ENCODE results near the gene TRPM6.

The TRPM6 gene

GRCh38 chr9:74771672-74772071 lies 116.0 kb downstream of the TRPM6 start:
- no peak for DNase-seq (ENCODE audit: low read depth in 2 of 2)

- DNase-seq (ENCODE audit: low read depth in 2 of 2), result no peak
Measured at GRCh38 chr9:74771262-74771585, 116.5 kb downstream of the TRPM6 start.

- DNase-seq (ENCODE audit: low read depth in 2 of 2), result peak in 1 of 2 donors; percentile 3
Measured at GRCh38 chr9:74770508-74771261, 117.0 kb downstream of the TRPM6 start.

- DNase-seq (ENCODE audit: low read depth in 2 of 2), result no peak
Measured at GRCh38 chr9:74765481-74765971, 122.2 kb downstream of the TRPM6 start.

GRCh38 chr9:74762950-74763349 lies 124.8 kb downstream of the TRPM6 start:
- no peak for DNase-seq (ENCODE audit: low read depth in 2 of 2)

GRCh38 chr9:74760031-74760700 lies 127.6 kb downstream of the TRPM6 start:
- no peak for DNase-seq (ENCODE audit: low read depth in 2 of 2)

- DNase-seq (ENCODE audit: low read depth in 2 of 2), result no peak
Measured at GRCh38 chr9:74755999-74756398, 131.7 kb downstream of the TRPM6 start.

- DNase-seq (ENCODE audit: low read depth in 2 of 2), result no peak
Measured at GRCh38 chr9:74755355-74755754, 132.4 kb downstream of the TRPM6 start.

GRCh38 chr9:74753650-74754049 lies 134.1 kb downstream of the TRPM6 start:
- no peak for DNase-seq (ENCODE audit: low read depth in 2 of 2)

GRCh38 chr9:74748966-74749365 lies 138.8 kb downstream of the TRPM6 start:
- DNase-seq (ENCODE audit: low read depth in 2 of 2), result no peak

- no peak for DNase-seq (ENCODE audit: low read depth in 2 of 2)
Measured at GRCh38 chr9:74742792-74743730, 144.7 kb downstream of the TRPM6 start.

GRCh38 chr9:74742191-74742790 lies 145.4 kb downstream of the TRPM6 start:
- no peak for DNase-seq (ENCODE audit: low read depth in 2 of 2)

GRCh38 chr9:74736646-74737045 lies 151.1 kb downstream of the TRPM6 start:
- no peak for DNase-seq (ENCODE audit: low read depth in 2 of 2)

GRCh38 chr9:74735761-74736160 lies 152.0 kb downstream of the TRPM6 start:
- no peak for DNase-seq (ENCODE audit: low read depth in 2 of 2)

GRCh38 chr9:74729136-74729695 lies 158.5 kb downstream of the TRPM6 start:
- DNase-seq (ENCODE audit: low read depth in 2 of 2), result no peak

- no peak for DNase-seq (ENCODE audit: low read depth in 2 of 2)
Measured at GRCh38 chr9:74728176-74728575, 159.5 kb downstream of the TRPM6 start.

GRCh38 chr9:74726581-74726980 lies 161.1 kb downstream of the TRPM6 start:
- no peak for DNase-seq (ENCODE audit: low read depth in 2 of 2)

GRCh38 chr9:74724317-74724716 lies 163.4 kb downstream of the TRPM6 start:
- DNase-seq (ENCODE audit: low read depth in 2 of 2), result no peak

GRCh38 chr9:74721696-74722660 lies 165.7 kb downstream of the TRPM6 start:
- no peak for DNase-seq (ENCODE audit: low read depth in 2 of 2)

GRCh38 chr9:74719306-74719705 lies 168.4 kb downstream of the TRPM6 start:
- DNase-seq (ENCODE audit: low read depth in 2 of 2), result no peak
